Stimulated activated CD8-positive, alpha-beta memory T cell treated with anti-CD3 and anti-CD28 coated beads, Interleukin-7, amount 100 ng/mL, for 48 hours (primary cell): Measurements from ENCODE around the gene SLC16A11.
"Not testable (repeated sequence)": the region's sequence is repeated elsewhere in the genome, so short reads cannot be mapped to it uniquely, and the experiment has no call there.

Experiments
- DNase-seq, 2 donors: peaks; one replicate each; pipeline ENCODE4 v3.0.0-alpha.2; 2020; ENCODE audit warnings: low read depth in 1 of 2; ENCODE audit errors: extremely low read depth in 1 of 2

SLC16A11 gene

GRCh38 chr17:7011415-7011814 lies 32.5 kb downstream of the SLC16A11 start:
- DNase-seq: no peak

GRCh38 chr17:7010523-7010922 lies 33.4 kb downstream of the SLC16A11 start:
- DNase-seq: no peak

GRCh38 chr17:7007143-7007542 lies 36.7 kb downstream of the SLC16A11 start:
- DNase-seq: no peak

GRCh38 chr17:7005716-7006115 lies 38.2 kb downstream of the SLC16A11 start:
- DNase-seq: no peak

- no peak for DNase-seq
Measured at GRCh38 chr17:7004398-7005253, 39.3 kb downstream of the SLC16A11 start.

GRCh38 chr17:7003745-7004144 lies 40.1 kb downstream of the SLC16A11 start:
- no peak for DNase-seq

GRCh38 chr17:7002288-7003047 lies 41.4 kb downstream of the SLC16A11 start:
- no peak for DNase-seq

GRCh38 chr17:7001318-7001961 lies 42.5 kb downstream of the SLC16A11 start:
- DNase-seq: no peak

GRCh38 chr17:6998855-6999508 lies 44.9 kb downstream of the SLC16A11 start:
- DNase-seq: no peak

GRCh38 chr17:6997171-6997570 lies 46.7 kb downstream of the SLC16A11 start:
- no peak for DNase-seq

GRCh38 chr17:6996256-6997011 lies 47.5 kb downstream of the SLC16A11 start:
- no peak for DNase-seq

- no peak for DNase-seq
Measured at GRCh38 chr17:6995500-6996255, 48.2 kb downstream of the SLC16A11 start, which contains the start of gene ALOX12. TSS of gene ALOX12 (plus strand) at chr17:6996049. CDS start at chr17:6996118, 69 bp downstream.

GRCh38 chr17:6994666-6995256 lies 49.1 kb downstream of the SLC16A11 start:
- DNase-seq: no peak

- no peak for DNase-seq
Measured at GRCh38 chr17:6994118-6994598, 49.7 kb downstream of the SLC16A11 start.

GRCh38 chr17:6993613-6994056 lies 50.3 kb downstream of the SLC16A11 start:
- DNase-seq: not testable (repeated sequence)
